Liver (tissue), 9 donors: ENCODE data around the gene PRLHR. TPM values are rescaled to one million over a fixed set of nuclear protein-coding genes. Genes with fewer than 3 reads are reported as not detected.
"Not testable (repeated sequence)": the region's sequence is repeated elsewhere in the genome, so short reads cannot be mapped to it uniquely, and the experiment has no call there.

Experiments used
- DNase-seq: peaks from one replicate; pipeline ENCODE4 v3.0.0-alpha.2; 2017; ENCODE audit warnings: low spot score
- H3K27ac ChIP-seq, 2 donors: one replicate each; pipeline ENCODE4 v1.7.0; 2013; ENCODE audit warnings: inconsistent platforms in 2 of 2, low read length in 2 of 2, control low read depth in 1 of 2, low read depth in 1 of 2, mild to moderate bottlenecking in 1 of 2
- H3K27me3 ChIP-seq, 4 donors: one replicate each; pipeline versions ENCODE4 v1.6.1 to v1.7.0; 2013; ENCODE audit warnings: low read length in 3 of 4, inconsistent platforms in 1 of 4, mild to moderate bottlenecking in 1 of 4, moderate library complexity in 1 of 4; ENCODE audit not compliant: control insufficient read depth in 4 of 4, insufficient read depth in 4 of 4
- H3K36me3 ChIP-seq, 4 donors: one replicate each; pipeline versions ENCODE4 v1.6.1 to v1.7.0; 2013; ENCODE audit warnings: low read length in 3 of 4, mild to moderate bottlenecking in 3 of 4, low read depth in 1 of 4, moderate library complexity in 1 of 4; ENCODE audit not compliant: control insufficient read depth in 4 of 4, insufficient read depth in 3 of 4
- H3K4me1 ChIP-seq, 4 donors: one replicate each; pipeline versions ENCODE4 v1.6.1 to v1.7.0; 2013; ENCODE audit warnings: low read length in 3 of 4, mild to moderate bottlenecking in 3 of 4, moderate library complexity in 1 of 4; ENCODE audit not compliant: control insufficient read depth in 4 of 4, insufficient read depth in 4 of 4
- H3K4me3 ChIP-seq, 3 donors: one replicate each; pipeline versions ENCODE4 v1.6.1 to v1.7.0; 2013; ENCODE audit warnings: low read length in 3 of 3, control low read depth in 1 of 3, low read depth in 1 of 3, mild to moderate bottlenecking in 1 of 3
- H3K9ac ChIP-seq, 2 donors: one replicate each; pipeline ENCODE4 v1.7.0; 2013; ENCODE audit warnings: low read length in 2 of 2, mild to moderate bottlenecking in 2 of 2, moderate library complexity in 2 of 2, control low read depth in 1 of 2, low read depth in 1 of 2
- H3K9me3 ChIP-seq, 4 donors: one replicate each; pipeline versions ENCODE4 v1.6.1 to v1.7.0; 2013; ENCODE audit warnings: low read length in 3 of 4; ENCODE audit not compliant: control insufficient read depth in 4 of 4
- CTCF ChIP-seq: fragments of 150-350 bp; IDR thresholded peaks from 2 replicates; pipeline ENCODE4 v1.5.1; 2017; ENCODE audit warnings: improper control_type of control experiment, low read depth, low read length; ENCODE audit not compliant: missing input control
- EGR1 ChIP-seq, 2 donors: IDR thresholded peaks; 2 replicates each; pipeline ENCODE4 v1.6.1; 2016 to 2018; ENCODE audit warnings: antibody characterized with exemption in 2 of 2, low read depth in 2 of 2
- FOXA1 ChIP-seq: IDR thresholded peaks from 2 replicates; pipeline ENCODE4 v1.6.1; 2016; ENCODE audit warnings: antibody characterized with exemption
- GABPA ChIP-seq, 2 donors: IDR thresholded peaks in 1 of 2; conservative IDR thresholded peaks in 1 of 2; 2 replicates each; pipeline ENCODE4 v1.6.1; 2016; ENCODE audit warnings: antibody characterized with exemption in 2 of 2, mild to moderate bottlenecking in 1 of 2, moderate library complexity in 1 of 2
- HNF4G ChIP-seq: IDR thresholded peaks from 2 replicates; pipeline ENCODE4 v1.6.1; 2016; ENCODE audit warnings: antibody characterized with exemption
- JUND ChIP-seq, 2 donors: IDR thresholded peaks; 2 replicates each; pipeline ENCODE4 v1.6.1; 2016; ENCODE audit warnings: antibody characterized with exemption in 2 of 2
- MAX ChIP-seq: IDR thresholded peaks from 2 replicates; pipeline ENCODE4 v1.6.1; 2016; ENCODE audit warnings: antibody characterized with exemption
- NR2F2 ChIP-seq: IDR thresholded peaks from 2 replicates; pipeline ENCODE4 v1.6.1; 2016; ENCODE audit warnings: antibody characterized with exemption
- RAD21 ChIP-seq, 2 donors: IDR thresholded peaks; 2 replicates each; pipeline ENCODE4 v1.6.1; 2016; ENCODE audit warnings: antibody characterized with exemption in 2 of 2, mild to moderate bottlenecking in 2 of 2
- RXRA ChIP-seq, 2 donors: IDR thresholded peaks; 2 replicates each; pipeline ENCODE4 v1.6.1; 2017 to 2018; ENCODE audit warnings: antibody characterized with exemption in 2 of 2, mild to moderate bottlenecking in 1 of 2
- SP1 ChIP-seq: IDR thresholded peaks from 2 replicates; pipeline ENCODE4 v1.6.1; 2018; ENCODE audit warnings: antibody characterized with exemption, mild to moderate bottlenecking
- TAF1 ChIP-seq: conservative IDR thresholded peaks from 2 replicates; pipeline ENCODE4 v1.6.1; 2016; ENCODE audit warnings: antibody characterized with exemption, mild to moderate bottlenecking
- YY1 ChIP-seq: IDR thresholded peaks from 2 replicates; pipeline ENCODE4 v1.6.1; 2016; ENCODE audit warnings: antibody characterized with exemption, mild to moderate bottlenecking
- ZBTB33 ChIP-seq: IDR thresholded peaks from 2 replicates; pipeline ENCODE4 v1.6.1; 2016; ENCODE audit warnings: antibody characterized with exemption
- WGBS: extraction: QIAGEN DNeasy Blood & Tissue Kit; methylation state at CpG from one replicate; pipeline ENCODE4 v1.1.7; 2013; 5-methylcytosine and 5-hydroxymethylcytosine counted together
- polyA plus RNA-seq, 2 donors: library from polyadenylated mRNA; stranded (reverse) in 1 of 2; unstranded in 1 of 2; fragments of 200-250 nt in 1 of 2; fragments of >200 nt in 1 of 2; fragmentation: Nextera tagmentation in 1 of 2; extraction: Ambion mirVana in 1 of 2; gene quantifications; one replicate each; pipeline versions ENCODE4 v1.2.1 to v1.2.3, GENCODE V29; 2013 to 2015
- total RNA-seq, 2 donors: library from RNA; depleted of rRNA; stranded (reverse); fragments of >200 nt; gene quantifications; one replicate each; pipeline ENCODE4 v1.2.3, GENCODE V29; 2014
- donor health status: healthy.
- donor health status: healthy.
- donor health status: healthy.
- donor health status: healthy.
- donor health status: healthy.

The PRLHR gene
- total and polyA plus RNA-seq, 4 donors = under 0.01 to 0.08 TPM; not detected in 2

- TF ChIP-seq ZBTB33 (no peak), YY1 (no peak)
These were observed 29.3 kb upstream of the PRLHR start (continued) for GRCh38 chr10:118624747-118625146.

- Histone ChIP-seq H3K27ac (no peak overlapping the region), H3K9me3 (no peaks in the 10 kb centered on the region), H3K4me3 (no peak overlapping the region), H3K4me1 (no peaks in the 10 kb centered on the region), H3K27me3 (peaks cover 0 to 11% (median 0%) of the 10 kb centered on the region in 4 donors), H3K36me3 (no peaks in the 10 kb centered on the region), H3K9ac (no peak overlapping the region)
- no peak for DNase-seq
- TF ChIP-seq CTCF (no peak), MAX (no peak), HNF4G (no peak), FOXA1 (no peak), RAD21 (IDR thresholded peaks at IDR 0.05) (no peak), JUND (IDR thresholded peaks at IDR 0.05) (no peak), NR2F2 (no peak), ZBTB33 (no peak), GABPA (IDR thresholded peaks at IDR 0.05 in 1 of 2, conservative IDR thresholded peaks at IDR 0.05 in 1 of 2) (no peak), EGR1 (IDR thresholded peaks at IDR 0.05; ENCODE audit: low read depth in 2 of 2) (no peak), TAF1 (no peak), RXRA (IDR thresholded peaks at IDR 0.05) (no peak), SP1 (no peak)
- WGBS = 46% methylated on average over 7 of the region's 7 CpGs
These were observed 26.0 kb upstream of the PRLHR start for GRCh38 chr10:118621304-118621942.

GRCh38 chr10:118613863-118614262 is 18.4 kb upstream of the PRLHR start:
- H3K4me1 ChIP-seq = not testable (repeated sequence)
- 58% methylated on average over 4 of the region's 4 CpGs for WGBS

More at GRCh38 chr10:118613863-118614262, 18.4 kb upstream of the PRLHR start:
- H3K27ac ChIP-seq, H3K9ac ChIP-seq, H3K4me3 ChIP-seq, DNase-seq, H3K9me3 ChIP-seq, H3K27me3 ChIP-seq, H3K36me3 ChIP-seq: not testable (repeated sequence)
